ENCODE results near the gene PLEKHH2. TPM values are rescaled to one million over a fixed set of nuclear protein-coding genes. Genes with fewer than 3 reads are reported as not detected.

The PLEKHH2 gene
- total and polyA plus RNA-seq, 2 experiments from 2014 or later = 3.3 to 5.1 TPM

GRCh38 chr2:43708178-43708577 lies 71.1 kb downstream of the PLEKHH2 start:
- Histone ChIP-seq H3K79me2 (no peaks in the 10 kb centered on the region), H3K4me3 (no peak overlapping the region), H3K36me3 (replicated peaks; ENCODE audit: insufficient read depth, low read depth) (no peaks in the 10 kb centered on the region), H3K27me3 (no peaks in the 10 kb centered on the region), H3K27ac (no peak overlapping the region), H3K9me2 (replicated peaks; ENCODE audit: insufficient read depth) (no peaks in the 10 kb centered on the region), H3K4me2 (no peak overlapping the region), H3K4me1 (ENCODE audit: insufficient read depth) (no peaks in the 10 kb centered on the region), H3K9me3 (ENCODE audit: low read depth) (no peaks in the 10 kb centered on the region), H4K20me1 (ENCODE audit: insufficient read depth, poor library complexity, severe bottlenecking) (no peaks in the 10 kb centered on the region), H2AFZ (no peak overlapping the region)
- TF ChIP-seq EZH2phosphoT487 (IDR thresholded peaks at IDR 0.05; ENCODE audit: low read depth, severe bottlenecking, unreplicated experiment) (no peak), EZH2 (IDR thresholded peaks at IDR 0.05; ENCODE audit: borderline replicate concordance) (no peak), CTCF (IDR thresholded peaks at IDR 0.05; ENCODE audit: poor library complexity) (no peak)
- 90% methylated on average over 6 of the region's 6 CpGs for WGBS (ENCODE audit: low lambda C conversion rate, missing lambda C conversion rate)
- no peak for DNase-seq (ENCODE audit: low spot score)

- Histone ChIP-seq H3K4me2 (no peak overlapping the region), H3K4me1 (ENCODE audit: insufficient read depth) (no peaks in the 10 kb centered on the region), H4K20me1 (ENCODE audit: insufficient read depth, poor library complexity, severe bottlenecking) (no peaks in the 10 kb centered on the region), H3K36me3 (replicated peaks; ENCODE audit: insufficient read depth, low read depth) (no peaks in the 10 kb centered on the region), H3K4me3 (no peak overlapping the region), H2AFZ (no peak overlapping the region), H3K27me3 (no peaks in the 10 kb centered on the region), H3K79me2 (no peaks in the 10 kb centered on the region), H3K27ac (no peak overlapping the region), H3K9me3 (ENCODE audit: low read depth) (no peaks in the 10 kb centered on the region), H3K9me2 (replicated peaks; ENCODE audit: insufficient read depth) (no peaks in the 10 kb centered on the region)
- no peak for DNase-seq (ENCODE audit: low spot score)
- TF ChIP-seq CTCF (IDR thresholded peaks at IDR 0.05; ENCODE audit: poor library complexity) = no peak
- no peak for TF ChIP-seq EZH2 (IDR thresholded peaks at IDR 0.05; ENCODE audit: borderline replicate concordance)
- TF ChIP-seq EZH2phosphoT487 (IDR thresholded peaks at IDR 0.05; ENCODE audit: low read depth, severe bottlenecking, unreplicated experiment) = no peak
These were observed 71.8 kb downstream of the PLEKHH2 start for GRCh38 chr2:43708891-43709290.

- no peak overlapping the region for H3K27ac ChIP-seq
- H3K36me3 ChIP-seq (replicated peaks; ENCODE audit: insufficient read depth, low read depth) = no peaks in the 10 kb centered on the region
- H2AFZ ChIP-seq = no peak overlapping the region
- DNase-seq (ENCODE audit: low spot score) = no peak
- no peaks in the 10 kb centered on the region for H3K9me3 ChIP-seq (ENCODE audit: low read depth)
- H3K27me3 ChIP-seq = no peaks in the 10 kb centered on the region
- no peak overlapping the region for H3K4me3 ChIP-seq
- H3K4me1 ChIP-seq (ENCODE audit: insufficient read depth) = no peaks in the 10 kb centered on the region
- H3K4me2 ChIP-seq = no peak overlapping the region
- no peak for TF ChIP-seq EZH2 (IDR thresholded peaks at IDR 0.05; ENCODE audit: borderline replicate concordance)
- TF ChIP-seq CTCF (IDR thresholded peaks at IDR 0.05; ENCODE audit: poor library complexity) = no peak
- TF ChIP-seq EZH2phosphoT487 (IDR thresholded peaks at IDR 0.05; ENCODE audit: low read depth, severe bottlenecking, unreplicated experiment) = no peak
- no peaks in the 10 kb centered on the region for H4K20me1 ChIP-seq (ENCODE audit: insufficient read depth, poor library complexity, severe bottlenecking)
- H3K79me2 ChIP-seq = no peaks in the 10 kb centered on the region
- no peaks in the 10 kb centered on the region for H3K9me2 ChIP-seq (replicated peaks; ENCODE audit: insufficient read depth)
These were observed 73.8 kb downstream of the PLEKHH2 start for GRCh38 chr2:43710866-43711265.

- TF ChIP-seq EZH2 (IDR thresholded peaks at IDR 0.05; ENCODE audit: borderline replicate concordance) (no peak), CTCF (IDR thresholded peaks at IDR 0.05; ENCODE audit: poor library complexity) (no peak), EZH2phosphoT487 (IDR thresholded peaks at IDR 0.05; ENCODE audit: low read depth, severe bottlenecking, unreplicated experiment) (no peak)
- H3K4me2 ChIP-seq = no peak overlapping the region
- H2AFZ ChIP-seq = no peak overlapping the region
- H3K4me3 ChIP-seq = no peak overlapping the region
- no peak overlapping the region for H3K27ac ChIP-seq
- no peaks in the 10 kb centered on the region for H3K36me3 ChIP-seq (replicated peaks; ENCODE audit: insufficient read depth, low read depth)
- WGBS (ENCODE audit: low lambda C conversion rate, missing lambda C conversion rate) = 65% methylated on average over 2 of the region's 2 CpGs
- no peak for DNase-seq (ENCODE audit: low spot score)
- no peaks in the 10 kb centered on the region for H3K9me3 ChIP-seq (ENCODE audit: low read depth)
- no peaks in the 10 kb centered on the region for H3K27me3 ChIP-seq
- no peaks in the 10 kb centered on the region for H3K4me1 ChIP-seq (ENCODE audit: insufficient read depth)
- H3K79me2 ChIP-seq = no peaks in the 10 kb centered on the region
- H4K20me1 ChIP-seq (ENCODE audit: insufficient read depth, poor library complexity, severe bottlenecking) = no peaks in the 10 kb centered on the region
- H3K9me2 ChIP-seq (replicated peaks; ENCODE audit: insufficient read depth) = no peaks in the 10 kb centered on the region
These were observed 77.1 kb downstream of the PLEKHH2 start for GRCh38 chr2:43714164-43714563.

Data from hepatocyte (in vitro differentiated cells).